GM15510 (cell line): ENCODE measurements around the gene ATP5PF.

Experiments used
- POLR2A ChIP-seq: IDR thresholded peaks from 3 replicates; pipeline ENCODE4 v1.6.1; 2011; ENCODE audit warnings: borderline replicate concordance; ENCODE audit not compliant: insufficient read length; ENCODE audit errors: extremely low read depth

ATP5PF gene

DNA sequence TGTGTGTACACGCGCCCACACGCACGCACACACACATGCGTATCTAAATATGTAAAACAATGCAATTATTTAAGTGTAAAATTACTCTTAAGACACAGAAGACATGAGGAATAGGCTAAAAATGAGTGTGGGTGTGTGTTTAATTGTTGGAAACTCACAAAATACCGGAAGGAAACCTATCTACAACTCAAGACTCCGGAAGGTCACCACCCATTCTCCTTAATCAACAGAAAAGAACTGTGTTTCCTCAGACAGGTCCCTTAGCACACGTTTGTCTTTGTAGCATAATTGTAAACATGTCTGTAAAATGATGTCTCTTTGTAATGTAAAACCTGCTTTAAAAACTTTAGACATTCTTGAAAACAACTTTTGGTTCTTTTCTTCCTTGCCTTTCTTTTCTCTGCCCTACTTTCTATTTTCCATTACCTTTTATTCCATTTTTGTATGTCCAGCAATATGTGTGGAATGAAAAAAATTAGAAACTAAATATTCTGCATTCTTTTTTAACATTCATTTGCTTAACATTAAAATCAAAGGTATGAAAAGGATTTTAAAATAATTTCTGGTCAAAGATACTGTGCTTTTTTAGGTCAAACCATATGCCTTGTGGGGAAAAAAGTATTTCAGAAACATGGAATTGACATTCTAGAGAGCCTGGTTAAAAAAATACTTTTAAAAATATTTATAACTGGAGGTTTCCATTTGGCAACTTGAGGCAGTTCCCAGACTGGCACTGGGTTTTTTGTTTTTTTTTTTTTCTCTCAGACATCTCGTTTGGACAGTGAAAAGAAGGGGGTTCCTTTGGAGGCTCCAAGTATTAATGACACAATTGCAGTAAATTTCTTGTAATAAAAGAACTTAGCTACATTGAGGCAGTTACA, 46.2 kb downstream of the ATP5PF start:
- TF ChIP-seq POLR2A: no peak

- TF ChIP-seq POLR2A: no peak
Measured at GRCh38 chr21:25687787-25688186, 46.9 kb downstream of the ATP5PF start.

DNA sequence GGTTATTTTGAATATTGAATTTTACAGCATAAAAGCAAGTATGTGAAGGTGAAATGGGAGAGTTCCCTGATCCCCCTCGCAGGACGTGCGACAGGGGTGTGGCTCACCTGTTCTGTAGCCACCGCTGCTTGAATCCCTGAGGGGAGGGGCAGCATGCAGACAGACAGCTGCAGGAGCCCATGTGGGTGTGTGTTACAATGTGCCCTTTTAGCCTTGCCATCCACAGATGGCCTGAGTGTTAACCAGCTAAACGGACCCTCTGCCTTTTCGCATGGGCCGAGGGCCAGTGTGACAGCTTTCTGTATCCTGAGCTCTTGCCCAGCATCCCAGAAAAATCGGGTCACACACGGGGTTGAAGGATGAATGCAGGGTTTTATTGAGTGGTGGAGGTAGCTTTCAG, 52.3 kb downstream of the ATP5PF start:
- TF ChIP-seq POLR2A: no peak

GRCh38 chr21:25676451-25676850, 58.3 kb downstream of the ATP5PF start:
- no peak for TF ChIP-seq POLR2A
